ENCODE measurements around the gene EBLN2.

The EBLN2 gene

GRCh38 chr3:73101881-73102280 is 40.4 kb downstream of the EBLN2 start:
- no peak for DNase-seq (ENCODE audit: low read depth in 3 of 3, low spot score in 1 of 3)

- no peak for DNase-seq (ENCODE audit: low read depth in 3 of 3, low spot score in 1 of 3)
Observed at GRCh38 chr3:73107215-73107614, 45.8 kb downstream of the EBLN2 start.

GRCh38 chr3:73107676-73108187 is 46.3 kb downstream of the EBLN2 start:
- no peak for DNase-seq (ENCODE audit: low read depth in 3 of 3, low spot score in 1 of 3)

GRCh38 chr3:73108750-73109149 is 47.3 kb downstream of the EBLN2 start:
- DNase-seq (ENCODE audit: low read depth in 3 of 3, low spot score in 1 of 3), result no peak

GRCh38 chr3:73110530-73110929 is 49.1 kb downstream of the EBLN2 start:
- DNase-seq (ENCODE audit: low read depth in 3 of 3, low spot score in 1 of 3), result no peak
